MCF 10A (cell line): ENCODE data around the gene BACE1. TPM values are rescaled to one million over a fixed set of nuclear protein-coding genes. Genes with fewer than 3 reads are reported as not detected.

Source experiments
- BruUV-seq: library from RNA; stranded (reverse); fragments of 400-500 nt; replicated peaks from 2 replicates; lab custom pipeline; 2021; lab: Mats Ljungman, UMichigan
- CTCF ChIA-PET: fragments of 300-600 bp; sonication (Branson Sonifier 250); formaldehyde crosslinking; extraction: SDS; loops from one replicate; lab custom pipeline; 2021; ENCODE audit warnings: antibody characterized with exemption, inconsistent platforms; lab: Yijun Ruan, JAX
- POLR2A ChIA-PET: fragments of 300-600, 350-650 bp; sonication (Branson Sonifier 250); formaldehyde crosslinking; extraction: SDS; loops from one replicate; lab custom pipeline; 2020; ENCODE audit warnings: antibody characterized with exemption, inconsistent platforms; lab: Yijun Ruan, JAX
- DNase-seq: peaks from one replicate; pipeline ENCODE4 v3.0.0-alpha.2; 2018; ENCODE audit not compliant: unreplicated experiment
- H3K27ac Mint-ChIP-seq: one replicate; pipeline ENCODE4 v1.8.0; 2022; ENCODE audit warnings: mild to moderate bottlenecking, low read depth, mixed read lengths; ENCODE audit not compliant: unreplicated experiment
- H3K27me3 Mint-ChIP-seq: one replicate; pipeline ENCODE4 v1.8.0; 2022; ENCODE audit warnings: mixed read lengths; ENCODE audit not compliant: insufficient read depth, unreplicated experiment
- H3K36me3 Mint-ChIP-seq: one replicate; pipeline ENCODE4 v1.8.0; 2022; ENCODE audit warnings: mild to moderate bottlenecking, moderate library complexity, mixed read lengths; ENCODE audit not compliant: insufficient read depth, unreplicated experiment
- H3K4me1 Mint-ChIP-seq: one replicate; pipeline ENCODE4 v1.8.0; 2022; ENCODE audit warnings: mixed read lengths; ENCODE audit not compliant: insufficient read depth, unreplicated experiment
- H3K4me3 Mint-ChIP-seq: one replicate; pipeline ENCODE4 v1.8.0; 2022; ENCODE audit warnings: mild to moderate bottlenecking, moderate library complexity, mixed read lengths; ENCODE audit not compliant: unreplicated experiment
- H3K9me3 Mint-ChIP-seq: one replicate; pipeline ENCODE4 v1.8.0; 2022; ENCODE audit warnings: mixed read lengths; ENCODE audit not compliant: unreplicated experiment
- CTCF ChIP-seq: fragments of 200-600 bp; IDR thresholded peaks from one replicate; pipeline ENCODE4 v1.8.0; 2022; ENCODE audit warnings: antibody characterized with exemption, mild to moderate bottlenecking; ENCODE audit not compliant: unreplicated experiment
- intact Hi-C: fragments of 100-400 bp; cut with micrococcal nuclease; formaldehyde crosslinking; loops from 2 replicates; pipeline ENCODE4 v1.14.1; 2022
- total RNA-seq: library from RNA; stranded (reverse); gene quantifications from 2 replicates; pipeline ENCODE4 v1.2.3, GENCODE V29; 2022

The BACE1 gene
- total RNA-seq, 1 experiment from 2014 or later, result 15.8 TPM

GRCh38 chr11:117259417-117259816, 56.6 kb downstream of the BACE1 start:
- BruUV-seq, result no TSS peak
- TF ChIP-seq CTCF, result no peak
- intact Hi-C loops, result no loop called here
- ChIA-PET POLR2A (interaction anchor here (1.0 kb wide), 1 partner anchor 114 kb away, joined by 3 read pairs; no protein-coding TSS in a partner anchor), CTCF (no interaction called here)
- Mint-ChIP-seq H3K27me3 (no peaks in the 10 kb centered on the region), H3K36me3 (peaks cover 60% of the 10 kb centered on the region), H3K9me3 (no peaks in the 10 kb centered on the region), H3K27ac (no peak overlapping the region), H3K4me1 (peaks cover 10% of the 10 kb centered on the region), H3K4me3 (no peak overlapping the region)
- DNase-seq, result no peak

GRCh38 chr11:117258576-117258975, 57.5 kb downstream of the BACE1 start:
- no TSS peak for BruUV-seq
- Mint-ChIP-seq H3K9me3 (no peaks in the 10 kb centered on the region), H3K4me3 (no peak overlapping the region), H3K27ac (no peak overlapping the region), H3K27me3 (no peaks in the 10 kb centered on the region), H3K4me1 (peaks cover 10% of the 10 kb centered on the region), H3K36me3 (peaks cover 54% of the 10 kb centered on the region)
- ChIA-PET POLR2A (interaction anchor here (1.0 kb wide), 1 partner anchor 113 kb away, joined by 3 read pairs; no protein-coding TSS in a partner anchor), CTCF (no interaction called here)
- intact Hi-C loops, result no loop called here
- TF ChIP-seq CTCF, result no peak
- DNase-seq, result no peak

- BruUV-seq, result no TSS peak
These were observed 59.5 kb downstream of the BACE1 start for GRCh38 chr11:117256573-117256972.

GRCh38 chr11:117255966-117256365, 60.1 kb downstream of the BACE1 start:
- intact Hi-C loops, result no loop called here
- Mint-ChIP-seq H3K4me3 (no peak overlapping the region), H3K9me3 (no peaks in the 10 kb centered on the region), H3K4me1 (peaks cover 10% of the 10 kb centered on the region), H3K36me3 (peaks cover 43% of the 10 kb centered on the region), H3K27ac (no peak overlapping the region), H3K27me3 (no peaks in the 10 kb centered on the region)
- no peak for DNase-seq
- ChIA-PET POLR2A (interaction anchor here (0.7 kb wide), 1 partner anchor 35 kb away, joined by 3 read pairs; the partner anchor contains the start of gene BACE1-AS), CTCF (interaction anchor here (0.6 kb wide), 1 partner anchor 16 kb away, joined by 4 read pairs; no protein-coding TSS in a partner anchor)
- BruUV-seq, result no TSS peak
- no peak for TF ChIP-seq CTCF

More at GRCh38 chr11:117256573-117256972, 59.5 kb downstream of the BACE1 start:
- Mint-ChIP-seq H3K4me1 (peaks cover 10% of the 10 kb centered on the region), H3K27ac (no peak overlapping the region), H3K36me3 (peaks cover 44% of the 10 kb centered on the region), H3K4me3 (no peak overlapping the region), H3K9me3 (no peaks in the 10 kb centered on the region), H3K27me3 (no peaks in the 10 kb centered on the region)
- TF ChIP-seq CTCF, result no peak
- CTCF ChIA-PET, result interaction anchor here (0.6 to 0.7 kb wide), 2 partner anchors 15 to 17 kb away, joined by 3 to 4 read pairs; no protein-coding TSS in a partner anchor
- intact Hi-C loops, result no loop called here
- DNase-seq, result no peak
- POLR2A ChIA-PET, result interaction anchor here (0.7 kb wide), 1 partner anchor 34 kb away, joined by 3 read pairs; the partner anchor contains the start of gene BACE1-AS
